Measurements from ENCODE around the gene DAPP1.
A peak's percentile ranks its signal among the peaks of the same experiment; 100 is the strongest.
"Not testable (repeated sequence)": the region's sequence is repeated elsewhere in the genome, so short reads cannot be mapped to it uniquely, and the experiment has no call there.

Gene DAPP1

GRCh38 chr4:99824070-99824599 lies 7.5 kb downstream of the DAPP1 start:
- TF ChIP-seq CTCF (conservative IDR thresholded peaks at IDR 0.05; ENCODE audit: low read length): no peak
- DNase-seq (ENCODE audit: low read depth): peak; percentile 3
- no peak overlapping the region for H3K4me3 ChIP-seq (ENCODE audit: low read length)

GRCh38 chr4:99825272-99825671 lies 8.6 kb downstream of the DAPP1 start:
- no peak for TF ChIP-seq CTCF (conservative IDR thresholded peaks at IDR 0.05; ENCODE audit: low read length)
- no peak for DNase-seq (ENCODE audit: low read depth)
- H3K4me3 ChIP-seq (ENCODE audit: low read length): no peak overlapping the region

GRCh38 chr4:99826016-99826415 lies 9.4 kb downstream of the DAPP1 start:
- no peak for TF ChIP-seq CTCF (conservative IDR thresholded peaks at IDR 0.05; ENCODE audit: low read length)
- DNase-seq (ENCODE audit: low read depth): no peak

GRCh38 chr4:99827454-99827853 lies 10.8 kb downstream of the DAPP1 start:
- TF ChIP-seq CTCF (conservative IDR thresholded peaks at IDR 0.05; ENCODE audit: low read length): no peak
- DNase-seq (ENCODE audit: low read depth): peak; percentile 24
- no peak overlapping the region for H3K4me3 ChIP-seq (ENCODE audit: low read length)

More at GRCh38 chr4:99826016-99826415, 9.4 kb downstream of the DAPP1 start:
- H3K4me3 ChIP-seq (ENCODE audit: low read length): no peak overlapping the region

GRCh38 chr4:99827857-99828256 lies 11.2 kb downstream of the DAPP1 start:
- TF ChIP-seq CTCF (conservative IDR thresholded peaks at IDR 0.05; ENCODE audit: low read length): no peak
- no peak overlapping the region for H3K4me3 ChIP-seq (ENCODE audit: low read length)
- DNase-seq (ENCODE audit: low read depth): no peak

GRCh38 chr4:99828477-99828876 lies 11.8 kb downstream of the DAPP1 start:
- H3K4me3 ChIP-seq (ENCODE audit: low read length): no peak overlapping the region
- no peak for DNase-seq (ENCODE audit: low read depth)
- no peak for TF ChIP-seq CTCF (conservative IDR thresholded peaks at IDR 0.05; ENCODE audit: low read length)

GRCh38 chr4:99830051-99830450 lies 13.4 kb downstream of the DAPP1 start:
- not testable (repeated sequence) for H3K4me3 ChIP-seq (ENCODE audit: low read length); DNase-seq (ENCODE audit: low read depth)

GRCh38 chr4:99832321-99832720 lies 15.7 kb downstream of the DAPP1 start:
- no peak overlapping the region for H3K4me3 ChIP-seq (ENCODE audit: low read length)
- DNase-seq (ENCODE audit: low read depth): no peak
- no peak for TF ChIP-seq CTCF (conservative IDR thresholded peaks at IDR 0.05; ENCODE audit: low read length)
